Adipocyte (in vitro differentiated cells): ENCODE measurements around the gene PRDM16.

Experiments
- DNase-seq: peaks from one replicate; pipeline ENCODE4 v3.0.0-alpha.2; 2015; ENCODE audit warnings: low read depth
- H3K27me3 ChIP-seq: replicated peaks from 2 replicates; pipeline ENCODE4 v1.7.0; 2013; ENCODE audit warnings: mild to moderate bottlenecking, low read length, moderate library complexity; ENCODE audit not compliant: control insufficient read depth, insufficient read depth
- H3K36me3 ChIP-seq: 2 replicates; pipeline ENCODE4 v1.7.0; 2013; ENCODE audit warnings: low read length, mild to moderate bottlenecking, moderate library complexity; ENCODE audit not compliant: control insufficient read depth, insufficient read depth, severe bottlenecking
- H3K4me1 ChIP-seq: 2 replicates; pipeline ENCODE4 v1.7.0; 2013; ENCODE audit warnings: mild to moderate bottlenecking, low read length, moderate library complexity; ENCODE audit not compliant: control insufficient read depth, insufficient read depth
- H3K4me3 ChIP-seq: 2 replicates; pipeline ENCODE4 v1.7.0; 2013; ENCODE audit warnings: mild to moderate bottlenecking, low read length, moderate library complexity
- H3K9ac ChIP-seq: 2 replicates; pipeline ENCODE4 v1.7.0; 2013; ENCODE audit warnings: mild to moderate bottlenecking, low read length, moderate library complexity
- H3K9me3 ChIP-seq: 2 replicates; pipeline ENCODE4 v1.7.0; 2013; ENCODE audit warnings: mild to moderate bottlenecking, low read length, moderate library complexity; ENCODE audit not compliant: control insufficient read depth

The PRDM16 gene

DNA sequence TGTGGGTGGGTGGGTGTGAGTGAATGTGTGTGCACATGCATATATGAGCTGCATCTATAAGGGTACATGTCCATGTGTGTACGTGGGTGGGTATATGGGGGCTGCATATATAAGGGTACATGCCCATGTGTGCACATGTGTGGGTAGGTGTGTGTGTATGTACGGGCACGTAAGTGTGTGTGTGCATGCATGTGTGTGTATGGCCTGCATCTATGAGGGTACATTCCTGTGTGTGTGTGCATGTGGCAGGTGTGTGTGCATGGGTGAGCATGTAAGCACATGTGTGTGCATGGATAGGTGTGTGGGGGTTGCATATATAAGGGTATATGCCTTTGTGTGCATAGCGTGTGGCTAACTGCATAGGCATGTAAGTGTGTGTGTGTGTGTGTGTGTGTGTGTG lies 204.4 kb downstream of the PRDM16 start:
- H3K36me3 ChIP-seq = no peaks in the 10 kb centered on the region
- H3K9ac ChIP-seq = no peak overlapping the region
- peaks cover 5% of the 10 kb centered on the region for H3K4me1 ChIP-seq
- H3K4me3 ChIP-seq = no peak overlapping the region
- DNase-seq = no peak
- H3K27me3 ChIP-seq = peaks cover 53% of the 10 kb centered on the region
- H3K9me3 ChIP-seq = no peaks in the 10 kb centered on the region

DNA sequence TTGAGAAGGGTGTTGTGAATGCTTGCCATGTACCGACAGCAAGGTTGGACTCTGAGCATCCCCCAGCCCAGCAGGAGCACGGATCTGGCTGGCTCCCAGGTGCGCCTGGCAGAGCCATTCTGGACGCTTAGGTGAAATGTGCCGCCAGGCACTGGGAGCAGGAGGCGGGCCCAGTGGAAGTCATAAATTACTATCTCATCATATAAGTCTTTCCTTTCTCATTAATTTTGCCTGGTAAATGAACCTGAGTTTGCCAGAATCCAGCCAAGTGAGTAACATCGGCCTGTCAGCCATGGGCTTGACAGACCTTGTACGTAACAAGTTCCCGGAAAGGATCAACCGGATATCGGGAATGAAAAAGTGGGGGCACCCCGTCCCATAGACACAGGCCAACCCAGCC lies 206.0 kb downstream of the PRDM16 start:
- no peak overlapping the region for H3K4me3 ChIP-seq
- H3K27me3 ChIP-seq = peaks cover 38% of the 10 kb centered on the region
- H3K9me3 ChIP-seq = no peaks in the 10 kb centered on the region
- H3K9ac ChIP-seq = no peak overlapping the region
- no peaks in the 10 kb centered on the region for H3K36me3 ChIP-seq
- peaks cover 5% of the 10 kb centered on the region for H3K4me1 ChIP-seq
- no peak for DNase-seq

DNA sequence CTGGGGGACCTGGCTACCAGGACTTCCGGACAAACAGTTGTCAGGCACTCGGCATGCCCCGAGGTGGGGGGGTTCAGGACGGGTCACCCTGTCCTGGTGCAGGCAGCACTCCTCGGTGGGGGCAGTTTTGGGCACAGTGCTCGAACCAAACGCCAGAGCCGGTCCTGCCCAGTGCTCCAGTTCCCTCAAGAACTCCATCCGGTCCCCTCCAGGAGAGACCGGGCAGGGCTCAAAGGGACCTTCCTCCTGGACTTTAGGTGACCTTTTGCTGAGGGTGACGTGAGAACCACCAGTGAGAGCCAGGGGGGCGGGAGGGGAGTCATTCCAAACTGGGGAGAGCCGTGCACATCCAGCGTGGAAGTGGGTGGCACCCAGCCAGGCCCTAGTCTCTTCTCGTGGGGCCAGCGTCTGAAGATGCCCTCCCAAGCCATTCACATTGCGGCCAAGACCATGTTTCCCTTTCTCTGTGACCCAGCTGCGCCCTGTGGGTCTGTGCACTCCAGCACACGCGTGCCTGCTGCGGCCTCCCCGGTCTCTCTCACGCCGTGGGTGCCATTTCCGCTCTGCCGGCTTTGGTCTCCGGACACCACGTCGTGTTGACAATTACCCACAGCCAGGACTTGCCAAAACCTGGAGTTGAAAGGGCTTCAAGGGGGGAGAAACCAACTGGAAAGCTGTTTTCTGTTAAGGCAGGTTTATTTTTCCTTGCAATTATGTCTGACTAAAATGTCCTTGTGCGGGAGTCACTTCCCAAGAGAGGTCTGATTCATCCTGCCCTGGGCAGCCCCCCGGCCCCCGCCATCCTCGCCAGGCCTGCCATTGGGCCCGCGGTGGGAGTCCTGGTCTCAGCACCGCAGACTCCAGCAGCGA lies 206.7 kb downstream of the PRDM16 start:
- H3K9me3 ChIP-seq = no peaks in the 10 kb centered on the region
- H3K9ac ChIP-seq = no peak overlapping the region
- DNase-seq = peak; percentile 53
- H3K36me3 ChIP-seq = no peaks in the 10 kb centered on the region
- H3K27me3 ChIP-seq = peaks cover 38% of the 10 kb centered on the region
- peaks cover 5% of the 10 kb centered on the region for H3K4me1 ChIP-seq
- H3K4me3 ChIP-seq = no peak overlapping the region

DNA sequence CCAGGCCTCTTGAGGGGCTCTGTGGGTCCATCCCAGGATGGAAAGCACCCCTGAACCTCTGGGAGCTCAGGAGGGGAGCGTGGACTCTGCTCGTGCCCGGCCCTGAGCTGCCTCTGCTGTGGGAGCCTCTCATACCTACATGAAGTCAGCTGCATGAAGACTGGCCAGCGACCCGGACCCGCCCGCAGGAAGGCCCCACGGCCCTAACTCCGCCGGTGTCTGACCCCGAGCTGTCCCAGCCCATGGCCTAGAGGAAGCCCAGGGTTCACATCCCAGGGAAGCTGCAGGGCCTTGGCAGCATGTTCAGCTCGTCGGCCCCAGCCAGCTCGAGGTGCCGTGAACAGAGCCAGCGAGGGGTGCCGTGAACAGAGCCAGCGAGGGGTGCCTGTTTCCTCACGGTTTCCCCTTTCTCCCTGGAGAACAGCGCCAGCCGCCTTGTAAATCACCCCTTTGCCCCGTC lies 207.4 kb downstream of the PRDM16 start:
- no peaks in the 10 kb centered on the region for H3K9me3 ChIP-seq
- no peak overlapping the region for H3K9ac ChIP-seq
- peaks cover 5% of the 10 kb centered on the region for H3K4me1 ChIP-seq
- peaks cover 36% of the 10 kb centered on the region for H3K27me3 ChIP-seq
- H3K4me3 ChIP-seq = no peak overlapping the region
- no peaks in the 10 kb centered on the region for H3K36me3 ChIP-seq
- no peak for DNase-seq

DNA sequence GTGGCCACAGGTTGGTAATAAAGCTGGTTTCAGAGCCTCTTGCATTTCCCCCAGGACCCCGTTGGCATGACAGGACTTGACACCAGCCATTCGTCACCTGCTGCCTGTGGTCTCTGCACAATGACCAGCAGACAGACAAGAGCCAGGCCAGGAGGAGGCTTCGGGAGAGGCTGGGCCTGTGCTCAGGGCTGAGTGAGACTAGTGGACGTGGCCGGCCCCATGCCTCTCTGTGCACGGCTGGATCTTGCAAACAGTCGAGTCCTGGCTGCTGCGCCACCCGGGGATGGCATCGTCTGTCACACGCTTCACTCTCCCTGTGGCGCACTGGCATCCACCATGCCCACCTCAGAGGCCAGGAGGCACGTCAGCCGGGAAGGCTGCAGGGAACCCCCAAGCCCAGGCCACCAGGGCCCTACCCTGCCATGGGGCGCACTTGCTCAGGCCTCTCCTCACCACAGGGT lies 208.0 kb downstream of the PRDM16 start:
- peaks cover 5% of the 10 kb centered on the region for H3K4me1 ChIP-seq
- no peak overlapping the region for H3K9ac ChIP-seq
- no peak for DNase-seq
- H3K27me3 ChIP-seq = peaks cover 36% of the 10 kb centered on the region
- no peaks in the 10 kb centered on the region for H3K36me3 ChIP-seq
- H3K4me3 ChIP-seq = no peak overlapping the region
- no peaks in the 10 kb centered on the region for H3K9me3 ChIP-seq

DNA sequence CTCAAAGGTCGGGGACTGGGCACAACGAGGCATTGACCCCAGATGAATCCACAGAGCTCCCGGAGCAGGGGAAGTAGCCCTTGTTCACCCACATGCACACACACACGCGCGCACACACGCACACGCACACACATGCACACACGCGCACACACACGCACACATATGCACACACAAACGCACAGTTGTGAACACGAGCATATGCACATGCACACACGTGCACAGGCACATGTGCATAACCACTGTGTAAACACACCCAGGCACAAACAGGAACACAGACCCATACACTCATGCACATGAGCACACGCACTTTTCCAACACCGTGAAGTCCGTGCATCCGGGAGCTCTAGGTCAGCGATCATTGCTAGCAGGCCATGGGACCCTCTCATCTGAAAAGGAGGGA lies 208.6 kb downstream of the PRDM16 start:
- no peak overlapping the region for H3K4me3 ChIP-seq
- H3K4me1 ChIP-seq = peaks cover 5% of the 10 kb centered on the region
- peaks cover 38% of the 10 kb centered on the region for H3K27me3 ChIP-seq
- H3K36me3 ChIP-seq = no peaks in the 10 kb centered on the region
- H3K9ac ChIP-seq = no peak overlapping the region
- no peak for DNase-seq
- H3K9me3 ChIP-seq = no peaks in the 10 kb centered on the region

DNA sequence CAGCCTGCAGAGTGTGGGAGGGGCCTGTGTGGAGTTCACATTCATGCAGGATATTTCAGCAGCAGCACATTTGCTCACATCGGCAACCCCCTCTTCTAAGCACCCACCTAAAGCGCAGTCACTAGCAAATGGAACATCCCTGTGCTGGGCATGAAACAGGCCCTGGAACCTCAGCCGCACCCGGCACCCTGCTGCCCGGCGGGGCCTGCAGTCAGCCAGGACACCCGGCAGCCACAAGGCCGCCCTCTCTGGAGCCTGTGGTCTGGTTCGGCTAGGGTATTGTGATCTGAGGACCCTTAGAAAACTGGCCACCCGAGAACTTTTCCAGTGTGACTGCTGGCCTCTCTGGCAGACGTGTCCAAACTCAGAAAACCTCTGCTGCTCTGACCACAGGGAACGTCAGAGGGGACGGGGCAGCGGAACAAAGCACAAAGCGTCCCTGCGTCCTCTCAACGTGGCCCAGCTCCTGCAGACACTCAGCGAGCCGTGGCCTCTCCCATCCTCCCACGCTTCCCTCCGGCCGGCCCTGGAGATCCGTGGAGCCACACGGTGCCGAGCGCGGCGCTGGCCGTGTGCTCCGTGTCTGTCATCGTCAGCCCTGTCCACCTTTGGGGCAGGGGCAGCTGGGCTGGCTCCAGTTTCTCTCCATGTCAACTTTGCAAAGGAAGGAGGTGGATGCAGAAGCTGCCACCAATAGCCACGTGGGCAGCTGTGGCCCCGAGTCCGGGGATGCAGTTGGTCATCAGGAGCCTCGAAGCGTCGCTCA lies 209.6 kb downstream of the PRDM16 start:
- peaks cover 40% of the 10 kb centered on the region for H3K27me3 ChIP-seq
- H3K9me3 ChIP-seq = no peaks in the 10 kb centered on the region
- no peak overlapping the region for H3K4me3 ChIP-seq
- H3K36me3 ChIP-seq = no peaks in the 10 kb centered on the region
- H3K9ac ChIP-seq = no peak overlapping the region
- no peak for DNase-seq
- peaks cover 5% of the 10 kb centered on the region for H3K4me1 ChIP-seq

DNA sequence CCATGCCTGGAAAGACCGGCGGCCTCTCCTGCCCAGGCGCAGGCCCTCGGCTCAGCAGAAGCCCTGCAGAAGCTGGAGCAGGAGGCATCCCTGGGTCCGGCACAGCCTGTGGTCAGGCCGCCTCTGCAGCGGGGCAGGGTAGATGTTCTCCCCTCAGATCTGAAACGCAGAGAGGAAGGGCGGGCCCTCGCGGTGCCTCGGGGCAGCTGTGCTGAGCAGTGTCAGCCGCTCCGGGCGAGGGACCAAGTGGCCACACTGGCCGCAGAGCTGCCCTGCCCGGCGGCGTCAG lies 210.1 kb downstream of the PRDM16 start:
- no peak for DNase-seq
- no peak overlapping the region for H3K4me3 ChIP-seq
- no peaks in the 10 kb centered on the region for H3K36me3 ChIP-seq
- H3K27me3 ChIP-seq = peaks cover 40% of the 10 kb centered on the region
- H3K4me1 ChIP-seq = peaks cover 5% of the 10 kb centered on the region
- no peaks in the 10 kb centered on the region for H3K9me3 ChIP-seq
- no peak overlapping the region for H3K9ac ChIP-seq

DNA sequence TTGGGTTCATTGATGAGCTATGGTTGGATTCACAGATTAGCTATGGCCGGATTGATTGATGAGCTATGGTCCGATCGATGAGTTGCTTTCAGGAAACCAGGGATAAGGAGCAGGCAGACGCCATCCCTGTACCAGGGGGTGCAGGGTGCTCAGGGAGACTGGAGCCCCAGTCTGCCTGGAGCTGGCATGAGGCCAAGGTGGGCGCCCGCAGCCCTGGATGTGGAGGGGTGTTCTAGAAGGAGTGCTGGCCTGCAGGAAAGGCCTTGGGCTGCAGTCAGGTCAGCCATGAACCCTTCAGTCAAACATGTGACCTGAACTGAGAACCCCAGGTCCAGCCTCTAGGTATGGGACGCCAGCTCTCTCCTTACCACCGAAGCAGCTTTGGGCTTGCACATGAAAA lies 212.7 kb downstream of the PRDM16 start:
- H3K9me3 ChIP-seq = no peaks in the 10 kb centered on the region
- H3K4me1 ChIP-seq = no peaks in the 10 kb centered on the region
- no peak overlapping the region for H3K9ac ChIP-seq
- H3K4me3 ChIP-seq = no peak overlapping the region
- H3K27me3 ChIP-seq = peaks cover 47% of the 10 kb centered on the region
- no peak for DNase-seq
- H3K36me3 ChIP-seq = no peaks in the 10 kb centered on the region

DNA sequence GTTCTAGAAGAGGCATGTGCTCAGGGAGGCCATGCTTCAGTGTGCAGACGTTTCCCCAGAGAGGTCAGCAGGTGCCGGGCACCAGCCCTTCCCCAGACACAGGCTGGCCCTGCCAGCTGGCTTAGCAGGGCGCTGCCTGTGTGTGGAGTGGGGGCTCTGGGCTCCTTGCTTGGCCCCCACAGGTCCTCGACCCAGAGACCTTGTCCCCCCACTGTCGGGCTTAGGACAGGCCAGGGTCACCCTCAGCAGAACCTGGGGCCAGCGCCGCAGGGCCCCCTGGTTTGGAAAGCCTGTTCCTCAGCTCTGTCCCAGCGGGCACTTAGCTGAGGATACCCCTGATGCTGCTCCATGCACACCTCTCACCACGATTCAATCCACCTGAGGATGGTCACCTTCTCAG lies 213.2 kb downstream of the PRDM16 start:
- Histone ChIP-seq H3K36me3 (no peaks in the 10 kb centered on the region), H3K27me3 (peaks cover 47% of the 10 kb centered on the region), H3K9me3 (no peaks in the 10 kb centered on the region), H3K4me1 (no peaks in the 10 kb centered on the region), H3K4me3 (no peak overlapping the region), H3K9ac (no peak overlapping the region)
- no peak for DNase-seq

DNA sequence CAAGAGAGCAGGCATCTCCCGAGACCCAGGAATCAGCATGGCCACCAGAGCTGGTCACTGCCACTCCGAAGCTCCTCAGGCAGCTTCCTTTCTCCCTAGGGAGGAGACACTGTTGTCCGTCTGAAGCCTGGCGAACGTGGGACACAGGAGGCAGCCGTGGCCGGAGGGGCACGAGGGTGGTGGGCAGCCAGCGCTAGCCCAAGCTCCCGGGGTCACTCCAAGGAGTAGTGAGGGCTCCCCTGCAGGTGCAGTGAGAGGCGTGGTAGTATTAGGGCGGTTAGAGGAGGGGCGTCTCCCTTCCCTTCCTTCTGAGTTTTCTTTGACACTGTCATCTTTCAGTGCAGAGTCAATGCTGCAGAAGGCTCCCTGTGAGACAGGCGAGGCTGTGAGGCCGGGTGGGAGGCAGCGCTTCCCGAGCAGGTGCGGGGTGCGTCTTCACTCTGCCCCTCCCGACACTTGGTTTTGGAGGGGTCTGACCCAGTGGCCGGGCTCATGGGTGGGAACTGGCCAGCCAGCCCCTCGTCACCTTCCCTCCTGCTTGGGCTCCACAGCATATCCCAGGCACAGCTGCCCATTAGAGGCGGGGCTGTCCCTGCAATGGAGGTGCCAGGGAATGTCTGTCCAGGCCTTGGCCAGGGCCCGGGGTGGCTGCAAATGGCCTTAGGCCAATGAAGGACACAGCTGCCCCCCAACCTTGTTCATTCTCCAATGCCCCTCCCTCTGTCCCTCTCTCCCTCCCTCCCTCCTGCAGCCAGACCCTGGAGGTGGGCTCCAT lies 213.8 kb downstream of the PRDM16 start:
- DNase-seq = no peak
- Histone ChIP-seq H3K27me3 (peaks cover 47% of the 10 kb centered on the region), H3K4me1 (no peaks in the 10 kb centered on the region), H3K9ac (no peak overlapping the region), H3K9me3 (no peaks in the 10 kb centered on the region), H3K36me3 (no peaks in the 10 kb centered on the region), H3K4me3 (no peak overlapping the region)
